ENCODE measurements around the gene DNASE1. TPM values are rescaled to one million over a fixed set of nuclear protein-coding genes. Genes with fewer than 3 reads are reported as not detected.

Gene DNASE1
- total and polyA plus RNA-seq, 2 donors from 2014 or later: 16.1 to 116 TPM

GRCh38 chr16:3701531-3701930 lies 47.0 kb downstream of the DNASE1 start:
- Histone ChIP-seq H3K9ac (ENCODE audit: low read length in 3 of 3) (no peak overlapping the region), H3K9me3 (ENCODE audit: control insufficient read depth in 2 of 3, insufficient read depth in 1 of 3, low read length in 3 of 3) (no peaks in the 10 kb centered on the region), H3K4me1 (ENCODE audit: control insufficient read depth in 2 of 3, insufficient read depth in 2 of 3, low read depth in 1 of 3, low read length in 3 of 3) (no peaks in the 10 kb centered on the region), H3K27ac (ENCODE audit: low read depth in 2 of 2, low read length in 2 of 2) (no peak overlapping the region), H3K27me3 (ENCODE audit: control insufficient read depth, insufficient read depth, low read length) (no peaks in the 10 kb centered on the region), H3K4me3 (ENCODE audit: low read length in 3 of 3) (no peak overlapping the region), H3K36me3 (ENCODE audit: control insufficient read depth in 2 of 3, insufficient read depth in 3 of 3, low read length in 3 of 3) (no peaks in the 10 kb centered on the region)
- TF ChIP-seq CTCF (IDR thresholded peaks at IDR 0.05; ENCODE audit: borderline replicate concordance, extremely low read depth, insufficient read depth): no peak
- FAIRE-seq (no peak), DNase-seq (no peak)
- intact Hi-C loops (cut with DNase I): no loop called here

- FAIRE-seq (no peak), DNase-seq (peak in 1 of 5 donors; percentile 6)
- intact Hi-C loops (cut with DNase I): no loop called here
- Histone ChIP-seq H3K27me3 (ENCODE audit: control insufficient read depth, insufficient read depth, low read length) (no peaks in the 10 kb centered on the region), H3K27ac (ENCODE audit: low read depth in 2 of 2, low read length in 2 of 2) (no peak overlapping the region), H3K9me3 (ENCODE audit: control insufficient read depth in 2 of 3, insufficient read depth in 1 of 3, low read length in 3 of 3) (no peaks in the 10 kb centered on the region), H3K9ac (ENCODE audit: low read length in 3 of 3) (no peak overlapping the region), H3K4me3 (ENCODE audit: low read length in 3 of 3) (no peak overlapping the region), H3K36me3 (ENCODE audit: control insufficient read depth in 2 of 3, insufficient read depth in 3 of 3, low read length in 3 of 3) (no peaks in the 10 kb centered on the region), H3K4me1 (ENCODE audit: control insufficient read depth in 2 of 3, insufficient read depth in 2 of 3, low read depth in 1 of 3, low read length in 3 of 3) (no peaks in the 10 kb centered on the region)
- TF ChIP-seq CTCF (IDR thresholded peaks at IDR 0.05; ENCODE audit: borderline replicate concordance, extremely low read depth, insufficient read depth): no peak
Measured at GRCh38 chr16:3702082-3702481, 47.6 kb downstream of the DNASE1 start.

DNA sequence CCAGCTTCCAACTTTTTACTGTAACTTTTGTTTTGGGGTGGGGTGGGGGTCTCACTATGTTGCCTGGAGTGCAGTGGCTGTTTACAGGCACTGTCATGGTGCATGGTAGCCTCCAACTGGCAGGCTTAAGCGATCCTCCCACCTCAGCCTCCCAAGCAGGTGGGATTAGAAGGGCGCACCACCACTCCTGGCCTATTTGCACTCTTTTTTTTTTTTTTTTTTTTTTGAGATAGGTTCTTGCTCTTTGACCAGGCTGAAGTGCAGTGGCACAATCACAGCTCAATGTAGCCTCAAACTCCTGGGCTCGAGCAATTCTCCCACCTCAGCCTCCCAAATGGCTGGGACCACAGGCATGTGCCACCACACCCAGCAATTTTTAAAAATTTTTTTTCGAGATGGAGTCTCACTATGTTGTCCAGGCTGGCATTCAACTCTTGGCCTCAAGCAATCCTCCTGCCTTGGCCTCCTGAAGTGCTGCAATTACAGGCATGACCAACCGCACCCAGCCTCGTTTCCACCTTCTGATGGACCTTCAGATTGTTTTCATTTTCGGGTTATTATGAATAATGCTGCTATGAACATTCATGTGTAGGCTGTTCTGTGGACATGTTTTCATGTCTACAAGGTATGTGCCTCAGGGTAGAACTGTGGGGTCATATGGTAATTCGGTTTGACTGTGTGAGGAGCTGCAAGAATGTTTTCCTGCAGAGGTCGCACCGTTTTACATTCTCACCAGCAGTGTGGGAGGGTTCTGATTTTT lies 51.9 kb downstream of the DNASE1 start:
- H3K9me3 ChIP-seq (ENCODE audit: control insufficient read depth in 2 of 3, insufficient read depth in 1 of 3, low read length in 3 of 3): no peaks in the 10 kb centered on the region
- H3K4me3 ChIP-seq (ENCODE audit: low read length in 3 of 3): no peak overlapping the region
- H3K9ac ChIP-seq (ENCODE audit: low read length in 3 of 3): no peak overlapping the region
- FAIRE-seq (no peak), DNase-seq (peak in 1 of 5 donors; percentile 10)
- no peak overlapping the region for H3K27ac ChIP-seq (ENCODE audit: low read depth in 2 of 2, low read length in 2 of 2)
- intact Hi-C loops (cut with DNase I): no loop called here
- TF ChIP-seq CTCF (IDR thresholded peaks at IDR 0.05; ENCODE audit: borderline replicate concordance, extremely low read depth, insufficient read depth): no peak
- no peaks in the 10 kb centered on the region for H3K27me3 ChIP-seq (ENCODE audit: control insufficient read depth, insufficient read depth, low read length)
- H3K4me1 ChIP-seq (ENCODE audit: control insufficient read depth in 2 of 3, insufficient read depth in 2 of 3, low read depth in 1 of 3, low read length in 3 of 3): no peaks in the 10 kb centered on the region
- H3K36me3 ChIP-seq (ENCODE audit: control insufficient read depth in 2 of 3, insufficient read depth in 3 of 3, low read length in 3 of 3): no peaks in the 10 kb centered on the region

Other genes with a start within 250 kb of the DNASE1 start
- 3.4 TPM for gene ZNF597, start 211.2 kb upstream of the DNASE1 start, total RNA-seq
- gene ZNF597, start 211.2 kb upstream of the DNASE1 start, polyA plus RNA-seq (ENCODE audit: insufficient read depth, low read depth, low replicate concordance): 0.99 TPM
- 51.6 TPM for gene NAA60, start 211.0 kb upstream of the DNASE1 start, total RNA-seq
- 66.6 TPM for gene NAA60, start 211.0 kb upstream of the DNASE1 start, polyA plus RNA-seq (ENCODE audit: insufficient read depth, low read depth, low replicate concordance)
- not detected for gene C16orf90, start 159.2 kb upstream of the DNASE1 start, total RNA-seq
- gene C16orf90, start 159.2 kb upstream of the DNASE1 start, polyA plus RNA-seq (ENCODE audit: insufficient read depth, low read depth, low replicate concordance): not detected
- gene CLUAP1, start 153.7 kb upstream of the DNASE1 start, total RNA-seq: 44.8 TPM
- 39.3 TPM for gene CLUAP1, start 153.7 kb upstream of the DNASE1 start, polyA plus RNA-seq (ENCODE audit: insufficient read depth, low read depth, low replicate concordance)
- 5.3 TPM for gene NLRC3, start 77.3 kb upstream of the DNASE1 start, total RNA-seq
- gene NLRC3, start 77.3 kb upstream of the DNASE1 start, polyA plus RNA-seq (ENCODE audit: insufficient read depth, low read depth, low replicate concordance): 0.52 TPM
- gene SLX4, start 43.1 kb upstream of the DNASE1 start, total RNA-seq: 4.8 TPM
- 1.0 TPM for gene SLX4, start 43.1 kb upstream of the DNASE1 start, polyA plus RNA-seq (ENCODE audit: insufficient read depth, low read depth, low replicate concordance)
- gene TRAP1, start 62.8 kb downstream of the DNASE1 start, total RNA-seq: 86.3 TPM
- gene TRAP1, start 62.8 kb downstream of the DNASE1 start, polyA plus RNA-seq (ENCODE audit: insufficient read depth, low read depth, low replicate concordance): 88.8 TPM
- gene CREBBP, start 226.0 kb downstream of the DNASE1 start, total RNA-seq: 74.6 TPM
- gene CREBBP, start 226.0 kb downstream of the DNASE1 start, polyA plus RNA-seq (ENCODE audit: insufficient read depth, low read depth, low replicate concordance): 5.9 TPM